Right lobe of liver (tissue), 4 donors: Measurements from ENCODE around the gene PLIN5.
A peak's percentile ranks its signal among the peaks of the same experiment; 100 is the strongest.

ENCODE experiments used
- CTCF ChIP-seq, 4 donors: fragments of 200-600 bp in 3 of 4; fragments of 450-650 bp in 1 of 4; IDR thresholded peaks; one replicate each; pipeline versions ENCODE4 v1.5.1 to v1.8.0; 2016 to 2022; ENCODE audit warnings: antibody characterized with exemption in 4 of 4, mild to moderate bottlenecking in 2 of 4
- POLR2A ChIP-seq: fragments of 450-650 bp; IDR thresholded peaks from one replicate; pipeline ENCODE4 v1.6.1; 2017; ENCODE audit warnings: antibody characterized with exemption, mild to moderate bottlenecking
- donor health status: DM: no; HTN: no; CAD: no.
- donor health status: DM: no; HTN: no; CAD: no.
- donor health status: DM: no; HTN: yes; CAD: no.

GRCh38 chr19:4537953-4538600, 3.1 kb upstream of the PLIN5 start:
- TF ChIP-seq CTCF (IDR thresholded peaks at IDR 0.05) (no peak), POLR2A (peak; percentile 19)
